BLaER1 treated with 17β-estradiol and CSF1 and Interleukin-3, amounts not matched to agents 10 nM and 100 nM (cell line): ENCODE data around the gene TIFAB.

ENCODE experiments used
- H3K27ac ChIP-seq, 11 experiments: shearing (Covaris generic); formaldehyde crosslinking; 2 replicates each; pipeline ENCODE4 v1.8.1; 2022
- H3K27me3 ChIP-seq, 11 experiments: shearing (Covaris generic); formaldehyde crosslinking; 2 replicates each; pipeline ENCODE4 v1.8.1; 2022
- H3K36me3 ChIP-seq, 11 experiments: shearing (Covaris generic); formaldehyde crosslinking; 2 replicates each; pipeline ENCODE4 v1.8.1; 2022
- H3K4me1 ChIP-seq, 10 experiments: shearing (Covaris generic); formaldehyde crosslinking; 2 replicates each; pipeline ENCODE4 v1.8.1; 2022
- H3K4me2 ChIP-seq, 11 experiments: shearing (Covaris generic); formaldehyde crosslinking; 2 replicates each; pipeline ENCODE4 v1.8.1; 2022
- H3K4me3 ChIP-seq, 10 experiments: shearing (Covaris generic); formaldehyde crosslinking; 2 replicates each; pipeline ENCODE4 v1.8.1; 2022
- H3K9ac ChIP-seq, 11 experiments: shearing (Covaris generic); formaldehyde crosslinking; 2 replicates each; pipeline ENCODE4 v1.8.1; 2022
- H3K9me3 ChIP-seq, 11 experiments: shearing (Covaris generic); formaldehyde crosslinking; replicated peaks in 1 of 11; 2 replicates each; pipeline ENCODE4 v1.8.1; 2022
- H4K20me1 ChIP-seq, 11 experiments: shearing (Covaris generic); formaldehyde crosslinking; 2 replicates each; pipeline ENCODE4 v1.8.1; 2022
- Cebpa-rat ChIP-seq, 11 experiments: shearing (Covaris generic); IDR thresholded peaks; 2 replicates each; pipeline ENCODE4 v1.8.1; 2022

TIFAB gene

GRCh38 chr5:135440916-135441315, 11.2 kb downstream of the TIFAB start:
- peak overlapping the region in 3 of 10 experiments; percentile 7 to 38 (median 12); a peak in 4 of 20 replicates for H3K4me3 ChIP-seq
- peak overlapping the region in 10 of 11 experiments; percentile 28 to 99 (median 92); a peak in 17 of 22 replicates for H3K27ac ChIP-seq
- no peaks in the 10 kb centered on the region for H3K9me3 ChIP-seq
- H4K20me1 ChIP-seq: no peaks in the 10 kb centered on the region
- H3K9ac ChIP-seq: peak overlapping the region; percentile 0 to 88 (median 69); a peak in 17 of 22 replicates
- peak overlapping the region; percentile 86 to 97 (median 91) for H3K4me2 ChIP-seq
- no peaks in the 10 kb centered on the region for H3K36me3 ChIP-seq
- no peaks in the 10 kb centered on the region for H3K27me3 ChIP-seq
- no peak for TF ChIP-seq Cebpa-rat (IDR thresholded peaks at IDR 0.05)
- peaks cover 98 to 100% (median 100%) of the 10 kb centered on the region in 10 experiments for H3K4me1 ChIP-seq

- H4K20me1 ChIP-seq: no peaks in the 10 kb centered on the region
- no peaks in the 10 kb centered on the region for H3K27me3 ChIP-seq
- H3K27ac ChIP-seq: peak overlapping the region; percentile 44 to 99 (median 91); a peak in 20 of 22 replicates
- H3K9ac ChIP-seq: peak overlapping the region; percentile 20 to 88 (median 59); a peak in 19 of 22 replicates
- H3K4me3 ChIP-seq: peak overlapping the region in 5 of 10 experiments; percentile 3 to 49 (median 33); a peak in 6 of 20 replicates
- H3K4me2 ChIP-seq: peak overlapping the region; percentile 86 to 97 (median 91)
- peaks cover 98 to 100% (median 100%) of the 10 kb centered on the region in 10 experiments for H3K4me1 ChIP-seq
- no peaks in the 10 kb centered on the region for H3K36me3 ChIP-seq
- TF ChIP-seq Cebpa-rat (IDR thresholded peaks at IDR 0.05): no peak
- no peaks in the 10 kb centered on the region for H3K9me3 ChIP-seq
These were observed 12.6 kb downstream of the TIFAB start for GRCh38 chr5:135439231-135440205.

- Histone ChIP-seq H3K27ac (peak overlapping the region; percentile 45 to 99 (median 91); a peak in 20 of 22 replicates), H3K9me3 (no peaks in the 10 kb centered on the region), H3K4me3 (no peak overlapping the region; a peak in 1 of 20 replicates), H3K27me3 (no peaks in the 10 kb centered on the region), H3K4me1 (peaks cover 98 to 100% (median 100%) of the 10 kb centered on the region in 10 experiments), H3K36me3 (no peaks in the 10 kb centered on the region), H3K9ac (peak overlapping the region in 7 of 11 experiments; percentile 19 to 88 (median 81); a peak in 10 of 22 replicates), H3K4me2 (peak overlapping the region; percentile 86 to 97 (median 91)), H4K20me1 (no peaks in the 10 kb centered on the region)
- TF ChIP-seq Cebpa-rat (IDR thresholded peaks at IDR 0.05): no peak
These were observed 13.4 kb downstream of the TIFAB start for GRCh38 chr5:135438636-135439221.

- no peaks in the 10 kb centered on the region for H3K9me3 ChIP-seq
- no peaks in the 10 kb centered on the region for H3K27me3 ChIP-seq
- H3K36me3 ChIP-seq: no peaks in the 10 kb centered on the region
- peak overlapping the region in 3 of 10 experiments; percentile 22 to 47 (median 32); a peak in 6 of 20 replicates for H3K4me3 ChIP-seq
- H3K9ac ChIP-seq: peak overlapping the region; percentile 44 to 88 (median 78); a peak in 20 of 22 replicates
- peak overlapping the region; percentile 45 to 99 (median 91); a peak in 21 of 22 replicates for H3K27ac ChIP-seq
- peaks cover 98 to 100% (median 100%) of the 10 kb centered on the region in 10 experiments for H3K4me1 ChIP-seq
- no peak for TF ChIP-seq Cebpa-rat (IDR thresholded peaks at IDR 0.05)
- peak overlapping the region; percentile 86 to 97 (median 91) for H3K4me2 ChIP-seq
- H4K20me1 ChIP-seq: no peaks in the 10 kb centered on the region
These were observed 14.2 kb downstream of the TIFAB start for GRCh38 chr5:135437796-135438560.

- Histone ChIP-seq H3K9me3 (no peaks in the 10 kb centered on the region), H3K27ac (peak overlapping the region; percentile 70 to 99 (median 91); a peak in 21 of 22 replicates), H3K9ac (peak overlapping the region; percentile 66 to 88 (median 78); a peak in 21 of 22 replicates), H3K4me3 (peak overlapping the region; percentile 17 to 53 (median 38); a peak in 13 of 20 replicates), H3K4me2 (peak overlapping the region; percentile 86 to 97 (median 91)), H4K20me1 (no peaks in the 10 kb centered on the region), H3K4me1 (peaks cover 98 to 100% (median 100%) of the 10 kb centered on the region in 10 experiments), H3K36me3 (no peaks in the 10 kb centered on the region), H3K27me3 (no peaks in the 10 kb centered on the region)
- no peak for TF ChIP-seq Cebpa-rat (IDR thresholded peaks at IDR 0.05)
These were observed 14.7 kb downstream of the TIFAB start for GRCh38 chr5:135437422-135437795.

GRCh38 chr5:135436951-135437418, 15.2 kb downstream of the TIFAB start:
- H3K27me3 ChIP-seq: no peaks in the 10 kb centered on the region
- H3K9me3 ChIP-seq: no peaks in the 10 kb centered on the region
- TF ChIP-seq Cebpa-rat (IDR thresholded peaks at IDR 0.05): no peak
- H3K4me2 ChIP-seq: peak overlapping the region; percentile 86 to 97 (median 91)
- H3K9ac ChIP-seq: peak overlapping the region; percentile 66 to 88 (median 78); a peak in 21 of 22 replicates
- peak overlapping the region; percentile 17 to 53 (median 38); a peak in 17 of 20 replicates for H3K4me3 ChIP-seq
- H3K4me1 ChIP-seq: peaks cover 98 to 100% (median 100%) of the 10 kb centered on the region in 10 experiments
- peak overlapping the region; percentile 70 to 99 (median 91) for H3K27ac ChIP-seq
- H4K20me1 ChIP-seq: no peaks in the 10 kb centered on the region
- H3K36me3 ChIP-seq: no peaks in the 10 kb centered on the region

- no peak for TF ChIP-seq Cebpa-rat (IDR thresholded peaks at IDR 0.05)
- Histone ChIP-seq H3K4me2 (peak overlapping the region; percentile 86 to 97 (median 91)), H3K4me3 (no peak overlapping the region), H3K36me3 (no peaks in the 10 kb centered on the region), H3K9ac (peak overlapping the region; percentile 7 to 88 (median 64); a peak in 15 of 22 replicates), H4K20me1 (no peaks in the 10 kb centered on the region), H3K27ac (peak overlapping the region; percentile 29 to 99 (median 91); a peak in 20 of 22 replicates), H3K4me1 (peaks cover 89 to 100% (median 93%) of the 10 kb centered on the region in 10 experiments), H3K27me3 (no peaks in the 10 kb centered on the region), H3K9me3 (peaks cover 0 to 3% (median 0%) of the 10 kb centered on the region in 11 experiments; a peak in 1 of 22 replicates)
These were observed 16.5 kb downstream of the TIFAB start for GRCh38 chr5:135435467-135436330.
